ENCODE results near the gene IPO11. TPM values are rescaled to one million over a fixed set of nuclear protein-coding genes. Genes with fewer than 3 reads are reported as not detected.

IPO11 gene
- total and polyA plus RNA-seq, 5 donors from 2014 or later: 3.7 to 23.3 (median 6.8) TPM

DNA sequence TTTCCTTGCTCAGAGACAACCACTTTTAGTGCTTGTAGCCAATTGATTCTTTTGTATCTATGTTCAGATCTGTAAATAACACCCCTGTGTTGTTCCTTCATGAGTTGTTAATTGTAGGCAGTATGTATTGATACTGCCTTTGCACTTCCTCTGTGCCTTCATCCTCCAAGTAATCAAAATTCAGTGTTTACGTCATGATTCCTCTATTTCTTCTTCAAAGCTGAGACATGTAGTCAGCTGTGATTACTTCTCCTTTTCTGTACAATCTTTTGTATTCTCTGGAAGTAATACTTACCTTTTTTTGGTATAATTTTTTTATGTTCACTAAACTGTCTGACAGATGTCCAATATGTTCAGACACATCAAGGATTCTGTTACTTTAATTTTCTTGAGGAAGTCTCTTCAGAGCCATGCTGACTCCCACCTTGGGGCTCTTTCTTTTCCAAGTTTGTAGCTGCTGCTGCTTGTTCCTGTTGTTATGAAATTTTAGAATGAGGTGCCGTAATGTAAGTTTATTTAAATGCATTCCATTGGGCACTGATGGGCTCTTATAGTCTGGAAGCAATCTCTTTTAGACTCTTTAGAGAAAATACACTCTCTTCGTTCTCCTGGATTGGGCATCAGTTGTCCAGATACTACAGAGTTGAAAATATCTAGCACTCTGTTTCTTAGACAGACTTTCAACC is 135.5 kb downstream of the IPO11 start:
- Histone ChIP-seq H3K9me3 (ENCODE audit: control insufficient read depth in 2 of 2, low read length in 2 of 2) (no peaks in the 10 kb centered on the region), H3K27ac (ENCODE audit: insufficient read depth, low read length, poor library complexity, severe bottlenecking) (no peak overlapping the region), H3K27me3 (ENCODE audit: control insufficient read depth, insufficient read depth, low read length) (no peaks in the 10 kb centered on the region), H3K4me1 (ENCODE audit: control insufficient read depth, insufficient read depth, low read length, poor library complexity, severe bottlenecking) (no peaks in the 10 kb centered on the region), H3K36me3 (ENCODE audit: control insufficient read depth, insufficient read depth, low read length) (peaks cover 2% of the 10 kb centered on the region), H3K4me3 (ENCODE audit: low read depth, low read length) (no peak overlapping the region)
- Mint-ChIP-seq H3K27me3 (no peaks in the 10 kb centered on the region), H3K36me3 (peaks cover 41% of the 10 kb centered on the region), H3K4me1 (peaks cover 0 to 14% (median 0%) of the 10 kb centered on the region in 4 donors), H3K9me3 (peaks cover 0 to 12% (median 0%) of the 10 kb centered on the region in 7 donors), H3K4me3 (no peak overlapping the region), H3K27ac (peak overlapping the region in 1 of 3 donors; percentile 20)
- no peak for DNase-seq
- no peak for ATAC-seq (ENCODE audit: low read depth in 2 of 2)

- no peak overlapping the region for H3K27ac ChIP-seq (ENCODE audit: insufficient read depth, low read length, poor library complexity, severe bottlenecking)
Observed at GRCh38 chr5:62550103-62550502, 137.5 kb downstream of the IPO11 start.

DNA sequence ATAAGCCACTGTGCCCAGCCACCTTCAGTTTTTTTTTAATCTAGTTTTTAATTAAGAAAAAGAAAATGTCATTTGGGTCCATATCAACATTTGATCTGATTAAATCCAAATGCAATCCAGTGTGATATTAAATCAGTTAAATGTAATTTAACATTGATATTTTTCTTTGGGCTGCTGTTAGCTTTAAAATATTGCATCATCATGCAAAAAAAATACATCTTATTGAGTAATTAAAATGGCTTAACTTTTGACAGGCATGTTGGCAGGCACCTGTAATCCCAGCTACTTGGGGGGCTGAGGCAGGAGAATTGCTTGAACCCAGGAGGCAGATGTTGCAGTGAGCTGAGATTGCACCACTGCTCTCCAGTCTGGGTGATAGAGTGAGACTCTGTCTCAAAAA is 143.4 kb downstream of the IPO11 start:
- peaks cover 7% of the 10 kb centered on the region for H3K36me3 ChIP-seq (ENCODE audit: control insufficient read depth, insufficient read depth, low read length)
- H3K4me1 ChIP-seq (ENCODE audit: control insufficient read depth, insufficient read depth, low read length, poor library complexity, severe bottlenecking): no peaks in the 10 kb centered on the region
- H3K9me3 ChIP-seq (ENCODE audit: control insufficient read depth in 2 of 2, low read length in 2 of 2): no peaks in the 10 kb centered on the region
- Mint-ChIP-seq H3K9me3 (no peaks in the 10 kb centered on the region), H3K4me1 (peaks cover 0 to 4% (median under 1%) of the 10 kb centered on the region in 4 donors), H3K27me3 (no peaks in the 10 kb centered on the region), H3K36me3 (peaks cover 20% of the 10 kb centered on the region), H3K27ac (no peak overlapping the region), H3K4me3 (no peak overlapping the region)
- DNase-seq: no peak
- H3K27ac ChIP-seq (ENCODE audit: insufficient read depth, low read length, poor library complexity, severe bottlenecking): no peak overlapping the region
- no peaks in the 10 kb centered on the region for H3K27me3 ChIP-seq (ENCODE audit: control insufficient read depth, insufficient read depth, low read length)
- ATAC-seq (ENCODE audit: low read depth in 2 of 2): no peak
- no peak overlapping the region for H3K4me3 ChIP-seq (ENCODE audit: low read depth, low read length)

More at GRCh38 chr5:62550103-62550502, 137.5 kb downstream of the IPO11 start:
- H3K4me1 Mint-ChIP-seq: peaks cover 0 to 14% (median 0%) of the 10 kb centered on the region in 4 donors
- peak overlapping the region in 1 of 3 donors; percentile 21 for H3K27ac Mint-ChIP-seq
- Histone ChIP-seq H3K27me3 (ENCODE audit: control insufficient read depth, insufficient read depth, low read length) (no peaks in the 10 kb centered on the region), H3K4me1 (ENCODE audit: control insufficient read depth, insufficient read depth, low read length, poor library complexity, severe bottlenecking) (no peaks in the 10 kb centered on the region), H3K36me3 (ENCODE audit: control insufficient read depth, insufficient read depth, low read length) (peaks cover 2% of the 10 kb centered on the region), H3K4me3 (ENCODE audit: low read depth, low read length) (no peak overlapping the region), H3K9me3 (ENCODE audit: control insufficient read depth in 2 of 2, low read length in 2 of 2) (no peaks in the 10 kb centered on the region)
- H3K27me3 Mint-ChIP-seq: no peaks in the 10 kb centered on the region
- ATAC-seq (ENCODE audit: low read depth in 2 of 2) (no peak), DNase-seq (no peak)
- no peak overlapping the region for H3K4me3 Mint-ChIP-seq
- H3K9me3 Mint-ChIP-seq: peaks cover 0 to 4% (median 0%) of the 10 kb centered on the region in 7 donors
- H3K36me3 Mint-ChIP-seq: peaks cover 26% of the 10 kb centered on the region

- Histone ChIP-seq H3K27me3 (ENCODE audit: control insufficient read depth, insufficient read depth, low read length) (no peaks in the 10 kb centered on the region), H3K27ac (ENCODE audit: insufficient read depth, low read length, poor library complexity, severe bottlenecking) (no peak overlapping the region), H3K4me1 (ENCODE audit: control insufficient read depth, insufficient read depth, low read length, poor library complexity, severe bottlenecking) (no peaks in the 10 kb centered on the region), H3K9me3 (ENCODE audit: control insufficient read depth in 2 of 2, low read length in 2 of 2) (no peaks in the 10 kb centered on the region), H3K4me3 (ENCODE audit: low read depth, low read length) (no peak overlapping the region), H3K36me3 (ENCODE audit: control insufficient read depth, insufficient read depth, low read length) (peaks cover 5% of the 10 kb centered on the region)
- DNase-seq (no peak), ATAC-seq (ENCODE audit: low read depth in 2 of 2) (no peak)
- Mint-ChIP-seq H3K4me1 (peaks cover 0 to 5% (median 3%) of the 10 kb centered on the region in 4 donors), H3K36me3 (peaks cover 32% of the 10 kb centered on the region), H3K9me3 (no peaks in the 10 kb centered on the region), H3K27ac (no peak overlapping the region), H3K4me3 (no peak overlapping the region), H3K27me3 (no peaks in the 10 kb centered on the region)
Observed at GRCh38 chr5:62558941-62559340, 146.4 kb downstream of the IPO11 start.

DNA sequence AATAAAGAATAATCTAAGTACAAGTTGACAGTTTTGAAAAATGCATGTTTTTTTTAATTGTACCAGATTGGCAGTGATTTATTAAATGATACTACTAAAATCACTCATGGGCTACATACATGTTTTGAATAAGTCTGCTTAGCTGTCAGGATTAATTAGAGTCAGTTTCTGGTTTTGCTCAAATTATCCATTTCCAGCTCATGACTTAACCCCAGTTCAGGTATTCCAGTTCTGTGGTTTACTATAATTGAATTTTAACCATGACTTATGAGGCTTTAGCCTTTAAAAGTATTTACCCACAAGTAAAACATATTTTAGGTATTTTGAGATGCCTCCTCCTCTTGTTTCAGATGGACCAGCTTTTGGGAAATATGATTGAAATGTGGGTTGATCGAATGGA is 148.2 kb downstream of the IPO11 start:
- Mint-ChIP-seq H3K27me3 (no peaks in the 10 kb centered on the region), H3K9me3 (peaks cover 0 to 9% (median 1%) of the 10 kb centered on the region in 7 donors), H3K4me1 (peaks cover 0 to 5% (median 3%) of the 10 kb centered on the region in 4 donors), H3K27ac (peak overlapping the region in 1 of 3 donors; percentile 2), H3K36me3 (peaks cover 43% of the 10 kb centered on the region), H3K4me3 (no peak overlapping the region)
- H3K27me3 ChIP-seq (ENCODE audit: control insufficient read depth, insufficient read depth, low read length): no peaks in the 10 kb centered on the region
- ATAC-seq (ENCODE audit: low read depth in 2 of 2): no peak
- H3K36me3 ChIP-seq (ENCODE audit: control insufficient read depth, insufficient read depth, low read length): peaks cover 8% of the 10 kb centered on the region
- no peak overlapping the region for H3K27ac ChIP-seq (ENCODE audit: insufficient read depth, low read length, poor library complexity, severe bottlenecking)
- DNase-seq: no peak
- H3K4me3 ChIP-seq (ENCODE audit: low read depth, low read length): no peak overlapping the region
- no peaks in the 10 kb centered on the region for H3K4me1 ChIP-seq (ENCODE audit: control insufficient read depth, insufficient read depth, low read length, poor library complexity, severe bottlenecking)
- H3K9me3 ChIP-seq (ENCODE audit: control insufficient read depth in 2 of 2, low read length in 2 of 2): no peaks in the 10 kb centered on the region

DNA sequence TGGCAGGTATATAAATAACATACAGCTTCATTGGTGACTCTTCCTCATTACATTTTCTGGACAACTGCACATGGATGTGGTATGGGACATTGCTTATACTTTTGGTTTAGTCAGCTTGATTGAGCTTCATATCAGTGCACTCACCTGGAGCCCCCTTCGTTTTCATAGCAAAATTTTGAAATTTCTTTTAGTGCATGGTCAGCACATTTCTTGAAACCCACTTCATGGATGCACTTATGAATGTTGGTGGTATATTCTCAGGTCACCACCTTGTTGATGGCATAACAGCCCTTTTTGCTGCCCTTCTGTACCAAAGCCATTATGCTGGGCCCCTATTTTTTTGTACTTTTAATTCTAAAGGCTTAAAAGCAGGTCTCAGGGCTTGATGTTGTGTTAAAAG is 149.3 kb downstream of the IPO11 start:
- Mint-ChIP-seq H3K36me3 (peaks cover 47% of the 10 kb centered on the region), H3K4me3 (no peak overlapping the region), H3K4me1 (peaks cover 0 to 4% (median 1%) of the 10 kb centered on the region in 4 donors), H3K27ac (peak overlapping the region in 1 of 3 donors; percentile 27), H3K9me3 (peaks cover 0 to 14% (median 2%) of the 10 kb centered on the region in 7 donors), H3K27me3 (no peaks in the 10 kb centered on the region)
- Histone ChIP-seq H3K27ac (ENCODE audit: insufficient read depth, low read length, poor library complexity, severe bottlenecking) (no peak overlapping the region), H3K27me3 (ENCODE audit: control insufficient read depth, insufficient read depth, low read length) (no peaks in the 10 kb centered on the region), H3K36me3 (ENCODE audit: control insufficient read depth, insufficient read depth, low read length) (peaks cover 13% of the 10 kb centered on the region), H3K4me1 (ENCODE audit: control insufficient read depth, insufficient read depth, low read length, poor library complexity, severe bottlenecking) (no peaks in the 10 kb centered on the region), H3K4me3 (ENCODE audit: low read depth, low read length) (no peak overlapping the region), H3K9me3 (ENCODE audit: control insufficient read depth in 2 of 2, low read length in 2 of 2) (no peaks in the 10 kb centered on the region)
- DNase-seq: no peak
- ATAC-seq (ENCODE audit: low read depth in 2 of 2): no peak

DNA sequence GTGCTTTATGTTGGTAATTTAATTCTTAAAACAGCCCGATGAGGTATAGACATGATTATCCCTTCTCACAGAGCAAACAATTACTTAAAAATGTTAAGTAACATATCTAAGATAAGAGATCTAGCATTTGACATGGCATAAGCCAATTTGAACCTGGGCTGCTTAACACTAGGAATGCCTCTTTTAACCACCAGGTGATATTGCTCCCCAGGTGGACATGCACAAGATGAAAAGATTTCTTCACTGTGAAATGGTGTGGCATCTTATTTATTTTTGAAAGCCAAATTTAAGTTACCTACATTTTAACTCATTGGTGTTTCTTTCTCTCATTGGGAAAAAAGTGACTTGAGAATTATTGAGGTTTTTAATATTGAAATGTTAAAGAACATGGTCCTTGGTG is 150.3 kb downstream of the IPO11 start:
- ATAC-seq (ENCODE audit: low read depth in 2 of 2) (no peak), DNase-seq (no peak)
- Mint-ChIP-seq H3K9me3 (peaks cover 0 to 18% (median 5%) of the 10 kb centered on the region in 7 donors), H3K27me3 (no peaks in the 10 kb centered on the region), H3K4me3 (no peak overlapping the region), H3K4me1 (peaks cover 0 to 4% (median under 1%) of the 10 kb centered on the region in 4 donors), H3K36me3 (peaks cover 47% of the 10 kb centered on the region), H3K27ac (no peak overlapping the region)
- Histone ChIP-seq H3K4me3 (ENCODE audit: low read depth, low read length) (no peak overlapping the region), H3K27ac (ENCODE audit: insufficient read depth, low read length, poor library complexity, severe bottlenecking) (no peak overlapping the region), H3K36me3 (ENCODE audit: control insufficient read depth, insufficient read depth, low read length) (peaks cover 13% of the 10 kb centered on the region), H3K9me3 (ENCODE audit: control insufficient read depth in 2 of 2, low read length in 2 of 2) (peaks cover 0 to 2% of the 10 kb centered on the region in 2 experiments), H3K4me1 (ENCODE audit: control insufficient read depth, insufficient read depth, low read length, poor library complexity, severe bottlenecking) (no peaks in the 10 kb centered on the region), H3K27me3 (ENCODE audit: control insufficient read depth, insufficient read depth, low read length) (no peaks in the 10 kb centered on the region)

DNA sequence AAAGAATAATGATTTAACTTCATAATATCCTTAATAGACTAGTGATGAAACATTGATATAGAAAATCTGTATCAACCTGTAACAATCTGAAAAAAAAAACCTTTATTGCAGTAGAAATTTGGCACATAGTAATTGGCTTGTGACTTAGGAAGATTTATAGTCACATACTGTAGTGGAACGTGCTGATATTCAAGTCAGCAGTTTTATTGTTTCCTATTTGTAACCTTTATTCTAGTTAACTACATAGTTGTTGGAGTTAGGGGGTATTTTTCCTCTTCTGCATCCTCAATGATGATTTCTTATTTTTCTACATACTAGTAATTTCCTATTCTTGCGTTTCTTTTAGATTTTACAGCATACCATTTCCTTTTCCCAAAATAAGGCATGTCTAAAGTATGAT is 151.5 kb downstream of the IPO11 start:
- no peak overlapping the region for H3K27ac ChIP-seq (ENCODE audit: insufficient read depth, low read length, poor library complexity, severe bottlenecking)
- DNase-seq (no peak), ATAC-seq (ENCODE audit: low read depth in 2 of 2) (no peak)
- Mint-ChIP-seq H3K9me3 (peaks cover 1 to 21% (median 5%) of the 10 kb centered on the region in 7 donors), H3K4me1 (peaks cover 0 to 5% (median under 1%) of the 10 kb centered on the region in 4 donors), H3K36me3 (peaks cover 57% of the 10 kb centered on the region), H3K4me3 (no peak overlapping the region), H3K27ac (no peak overlapping the region), H3K27me3 (no peaks in the 10 kb centered on the region)
- H3K9me3 ChIP-seq (ENCODE audit: control insufficient read depth in 2 of 2, low read length in 2 of 2): peaks cover 2 to 5% of the 10 kb centered on the region in 2 experiments
- H3K36me3 ChIP-seq (ENCODE audit: control insufficient read depth, insufficient read depth, low read length): peaks cover 13% of the 10 kb centered on the region
- no peak overlapping the region for H3K4me3 ChIP-seq (ENCODE audit: low read depth, low read length)
- no peaks in the 10 kb centered on the region for H3K27me3 ChIP-seq (ENCODE audit: control insufficient read depth, insufficient read depth, low read length)
- no peaks in the 10 kb centered on the region for H3K4me1 ChIP-seq (ENCODE audit: control insufficient read depth, insufficient read depth, low read length, poor library complexity, severe bottlenecking)

Measured in CD4-positive, CD25-positive, alpha-beta regulatory T cell (primary cell).